ENCODE measurements around the gene HIGD1A.
A peak's percentile ranks its signal among the peaks of the same experiment; 100 is the strongest.

HIGD1A gene

GRCh38 chr3:42809202-42809601 is 4.9 kb upstream of the HIGD1A start, which contains the start of gene ACKR2:
TSS of gene ACKR2 (plus strand) at chr3:42809445. CDS start at chr3:42864503, 55,058 bp downstream.
- ChIA-PET POLR2A (ENCODE audit: low non-redundant PET) (no interaction called here), CTCF (no interaction called here)
- H3K27ac ChIP-seq: no peak within 1 kb of the TSS
- no peak for TF ChIP-seq CTCF (conservative IDR thresholded peaks at IDR 0.05; ENCODE audit: low read depth)
- no peak for DNase-seq (ENCODE audit: low spot score)

GRCh38 chr3:42807929-42808328 is 3.6 kb upstream of the HIGD1A start:
- CTCF ChIA-PET: interaction anchor here (0.7 kb wide), 1 partner anchor 293 kb away, joined by 3 read pairs; no protein-coding TSS in a partner anchor

GRCh38 chr3:42805141-42805821 is 991 bp upstream of the HIGD1A start:
- DNase-seq (ENCODE audit: low spot score): no peak
- ChIA-PET POLR2A (ENCODE audit: low non-redundant PET) (interaction anchor here (0.6 to 1.7 kb wide), 3 partner anchors 24 to 222 kb away, joined by 3 to 4 read pairs (median 3); no protein-coding TSS in a partner anchor), CTCF (no interaction called here)
- H3K27ac ChIP-seq: no peak overlapping the region
- TF ChIP-seq CTCF (conservative IDR thresholded peaks at IDR 0.05; ENCODE audit: low read depth): no peak

More at GRCh38 chr3:42807929-42808328, 3.6 kb upstream of the HIGD1A start:
- DNase-seq (ENCODE audit: low spot score): no peak
- POLR2A ChIA-PET (ENCODE audit: low non-redundant PET): no interaction called here
- H3K27ac ChIP-seq: no peak overlapping the region
- TF ChIP-seq CTCF (conservative IDR thresholded peaks at IDR 0.05; ENCODE audit: low read depth): no peak

- no peak for DNase-seq (ENCODE audit: low spot score)
- ChIA-PET POLR2A (ENCODE audit: low non-redundant PET) (interaction anchor here (0.6 to 1.7 kb wide), 3 partner anchors 24 to 222 kb away, joined by 3 to 4 read pairs (median 3); no protein-coding TSS in a partner anchor), CTCF (no interaction called here)
- no peak for TF ChIP-seq CTCF (conservative IDR thresholded peaks at IDR 0.05; ENCODE audit: low read depth)
- peak overlapping the region; percentile 91 for H3K27ac ChIP-seq
These were observed 492 bp upstream of the HIGD1A start for GRCh38 chr3:42804831-42805132.

GRCh38 chr3:42803414-42804105 is 730 bp downstream of the HIGD1A start:
- no peak for TF ChIP-seq CTCF (conservative IDR thresholded peaks at IDR 0.05; ENCODE audit: low read depth)
- ChIA-PET POLR2A (ENCODE audit: low non-redundant PET) (no interaction called here), CTCF (no interaction called here)
- peak; percentile 26 for DNase-seq (ENCODE audit: low spot score)
- H3K27ac ChIP-seq: peak overlapping the region; percentile 91

GRCh38 chr3:42802876-42803413 is 1.3 kb downstream of the HIGD1A start:
- peak overlapping the region; percentile 91 for H3K27ac ChIP-seq
- ChIA-PET POLR2A (ENCODE audit: low non-redundant PET) (no interaction called here), CTCF (no interaction called here)
- TF ChIP-seq CTCF (conservative IDR thresholded peaks at IDR 0.05; ENCODE audit: low read depth): no peak
- no peak for DNase-seq (ENCODE audit: low spot score)
